H1 (cell line): Measurements from ENCODE around the gene GABRR3. TPM values are rescaled to one million over a fixed set of nuclear protein-coding genes. Genes with fewer than 3 reads are reported as not detected.

Experiments
- CTCF ChIA-PET: fragments of 300-600 bp; sonication (Branson Sonifier 250); formaldehyde crosslinking; loops from one replicate; lab custom pipeline; 2021; ENCODE audit not compliant: partially characterized antibody; lab: Charles Lee
- POLR2A ChIA-PET: fragments of 300-600 bp; sonication (Branson Sonifier 250); formaldehyde crosslinking; loops from one replicate; lab custom pipeline; 2021; ENCODE audit warnings: inconsistent platforms; ENCODE audit not compliant: partially characterized antibody; lab: Charles Lee
- DNase-seq, 2 experiments: peaks; one replicate each; pipeline versions ENCODE4 v3.0.0 to v3.0.0-alpha.2; 2010 to 2022; ENCODE audit warnings: low spot score in 2 of 2, low read depth in 1 of 2, mixed read lengths in 1 of 2
- FAIRE-seq: peaks from 2 replicates; lab custom pipeline; 2011; peaks lifted over from hg19 to GRCh38; lab: Jason Lieb, UNC
- H2AFZ ChIP-seq: 2 replicates; pipeline ENCODE4 v1.8.1; 2012; ENCODE audit warnings: low read length, inconsistent platforms
- H2AK5ac ChIP-seq: 2 replicates; pipeline ENCODE4 v1.6.1; 2013; ENCODE audit warnings: low read depth, low read length
- H2BK120ac ChIP-seq: replicated peaks from 2 replicates; pipeline ENCODE3; 2013; ENCODE audit warnings: low read depth, low read length, inconsistent platforms
- H2BK12ac ChIP-seq: 2 replicates; pipeline ENCODE4 v1.6.1; 2013; ENCODE audit warnings: low read depth, low read length
- H2BK15ac ChIP-seq: 2 replicates; pipeline ENCODE4 v1.6.1; 2013; ENCODE audit warnings: low read length
- H2BK20ac ChIP-seq: 2 replicates; pipeline ENCODE4 v1.6.1; 2013; ENCODE audit warnings: low read length
- H2BK5ac ChIP-seq: 2 replicates; pipeline ENCODE4 v1.6.1; 2013; ENCODE audit warnings: low read depth, low read length
- H3K14ac ChIP-seq: 2 replicates; pipeline ENCODE4 v1.6.1; 2013; ENCODE audit warnings: inconsistent platforms; ENCODE audit not compliant: insufficient read length
- H3K18ac ChIP-seq: 2 replicates; pipeline ENCODE4 v1.6.1; 2013; ENCODE audit warnings: low read length; ENCODE audit errors: extremely low read depth
- H3K23ac ChIP-seq: 2 replicates; pipeline ENCODE4 v1.6.1; 2013; ENCODE audit warnings: inconsistent platforms; ENCODE audit not compliant: insufficient read length
- H3K23me2 ChIP-seq: 2 replicates; pipeline ENCODE4 v1.6.1; 2013; ENCODE audit warnings: low read depth, low read length
- H3K27ac ChIP-seq: 2 replicates; pipeline ENCODE4 v1.6.1; 2011; ENCODE audit warnings: low read depth, low read length, inconsistent platforms
- H3K27me3 ChIP-seq, 4 experiments: replicated peaks in 1 of 4; 1 replicate in 1 of 4; 2 replicates in 3 of 4; pipeline versions ENCODE4 v1.6.1 to v1.8.1; 2011 to 2013; ENCODE audit warnings: low read length in 3 of 4, mild to moderate bottlenecking in 3 of 4, inconsistent platforms in 2 of 4, mixed read lengths in 2 of 4, moderate library complexity in 1 of 4; ENCODE audit not compliant: control insufficient read depth in 3 of 4, insufficient read depth in 3 of 4; ENCODE audit errors: extremely low read depth in 1 of 4
- H3K36me3 ChIP-seq, 4 experiments: 2 replicates each; pipeline versions ENCODE4 v1.6.1 to v1.8.1; 2011 to 2013; ENCODE audit warnings: mild to moderate bottlenecking in 4 of 4, low read length in 3 of 4, moderate library complexity in 2 of 4, control low read depth in 1 of 4, inconsistent platforms in 1 of 4; ENCODE audit not compliant: insufficient read depth in 4 of 4, control insufficient read depth in 2 of 4
- H3K4ac ChIP-seq: replicated peaks from 2 replicates; pipeline ENCODE3; 2013; ENCODE audit warnings: low read length, low read depth, mixed read lengths, inconsistent platforms; ENCODE audit not compliant: insufficient read length
- H3K4me1 ChIP-seq, 4 experiments: replicated peaks in 1 of 4; 1 replicate in 1 of 4; 2 replicates in 3 of 4; pipeline versions ENCODE4 v1.6.1 to v1.8.1; 2011 to 2013; ENCODE audit warnings: low read length in 3 of 4, inconsistent platforms in 2 of 4, mixed read lengths in 1 of 4; ENCODE audit not compliant: insufficient read depth in 4 of 4, control insufficient read depth in 3 of 4
- H3K4me2 ChIP-seq, 2 experiments: 2 replicates each; pipeline versions ENCODE4 v1.6.1 to v1.8.1; 2011 to 2013; ENCODE audit warnings: low read depth in 2 of 2, low read length in 2 of 2, control low read depth in 1 of 2, inconsistent platforms in 1 of 2, mild to moderate bottlenecking in 1 of 2; ENCODE audit not compliant: insufficient read depth in 1 of 2
- H3K4me3 ChIP-seq, 4 experiments: fragments of 200-600, 300-600 bp in 1 of 4; sonication (generic), shearing (Covaris generic), sonication (Bioruptor Twin) in 1 of 4; 2 replicates each; pipeline versions ENCODE4 v1.5.1 to v1.8.1; 2011 to 2016; ENCODE audit warnings: low read length in 4 of 4, low read depth in 3 of 4, control low read depth in 2 of 4, inconsistent platforms in 2 of 4, mild to moderate bottlenecking in 2 of 4, mixed read lengths in 1 of 4, moderate library complexity in 1 of 4; ENCODE audit not compliant: insufficient read depth in 2 of 4; ENCODE audit errors: extremely low read depth in 1 of 4
- H3K56ac ChIP-seq: replicated peaks from 2 replicates; pipeline ENCODE3; 2013; ENCODE audit warnings: low read depth, mild to moderate bottlenecking, mixed read lengths, low read length, inconsistent platforms; ENCODE audit not compliant: insufficient read length
- H3K79me1 ChIP-seq: 2 replicates; pipeline ENCODE4 v1.6.1; 2013; ENCODE audit warnings: low read depth, low read length, control low read depth
- H3K79me2 ChIP-seq, 2 experiments: 2 replicates each; pipeline versions ENCODE4 v1.6.1 to v1.8.1; 2012 to 2013; ENCODE audit warnings: low read length in 2 of 2, mild to moderate bottlenecking in 2 of 2, inconsistent platforms in 1 of 2; ENCODE audit not compliant: insufficient read depth in 2 of 2, control insufficient read depth in 1 of 2
- H3K9ac ChIP-seq, 4 experiments: replicated peaks in 1 of 4; 1 replicate in 1 of 4; 2 replicates in 3 of 4; pipeline versions ENCODE4 v1.6.1 to v1.8.1; 2011 to 2013; ENCODE audit warnings: low read depth in 3 of 4, low read length in 3 of 4, control low read depth in 2 of 4, mild to moderate bottlenecking in 2 of 4, moderate library complexity in 2 of 4, inconsistent platforms in 1 of 4; ENCODE audit errors: extremely low read depth in 1 of 4
- H3K9me3 ChIP-seq, 2 experiments: 2 replicates each; pipeline versions ENCODE4 v1.6.1 to v1.8.1; 2012 to 2013; ENCODE audit warnings: mild to moderate bottlenecking in 2 of 2, moderate library complexity in 2 of 2, control low read depth in 1 of 2, inconsistent platforms in 1 of 2, low read depth in 1 of 2, low read length in 1 of 2, mixed read lengths in 1 of 2; ENCODE audit not compliant: insufficient read depth in 2 of 2
- H4K20me1 ChIP-seq, 2 experiments: replicated peaks in 1 of 2; 2 replicates each; pipeline versions ENCODE3 to v1.8.1; 2011 to 2013; ENCODE audit warnings: inconsistent platforms in 2 of 2, low read length in 2 of 2, mild to moderate bottlenecking in 1 of 2; ENCODE audit not compliant: insufficient read depth in 2 of 2, control insufficient read depth in 1 of 2
- H4K5ac ChIP-seq: 2 replicates; pipeline ENCODE4 v1.6.1; 2013; ENCODE audit warnings: low read length, low read depth, mixed read lengths, inconsistent platforms; ENCODE audit not compliant: insufficient read length
- H4K8ac ChIP-seq: 2 replicates; pipeline ENCODE4 v1.8.0; 2013; ENCODE audit warnings: mild to moderate bottlenecking, moderate library complexity, low read length, inconsistent platforms; ENCODE audit not compliant: insufficient read depth; ENCODE audit errors: extremely low read depth
- H4K91ac ChIP-seq: replicated peaks from 2 replicates; pipeline ENCODE3; 2013; ENCODE audit warnings: low read length, mixed read lengths, inconsistent platforms; ENCODE audit not compliant: insufficient read length
- BACH1 ChIP-seq: IDR thresholded peaks from 2 replicates; pipeline ENCODE4 v1.6.1; 2012; ENCODE audit warnings: low read length, improper control_type of control experiment
- SIRT6 ChIP-seq: IDR thresholded peaks from one replicate; pipeline ENCODE4 v1.7.1; 2012; ENCODE audit warnings: low read length, inconsistent platforms
- WGBS, 2 experiments: shearing (Covaris generic) in 1 of 2; methylation state at CpG; one replicate each; pipeline versions ENCODE4 v1.1.6 to v1.1.7; 2013 to 2015; ENCODE audit warnings: low lambda C conversion rate in 2 of 2, mixed read lengths in 2 of 2, inconsistent platforms in 1 of 2, low coverage in 1 of 2, missing lambda C conversion rate in 1 of 2; ENCODE audit not compliant: insufficient replicate concordance in 2 of 2, insufficient coverage in 1 of 2, insufficient read length in 1 of 2; ENCODE audit errors: extremely low coverage in 1 of 2, missing lambda C conversion rate in 1 of 2; 5-methylcytosine and 5-hydroxymethylcytosine counted together
- polyA plus RNA-seq, 7 experiments: library from polyadenylated mRNA; depleted of rRNA in 3 of 7; stranded (reverse) in 5 of 7; unstranded in 2 of 7; fragments of >200 nt in 5 of 7; fragments of 200-250 nt in 2 of 7; gene quantifications; 1 replicate in 5 of 7; 2 replicates in 1 of 7; 4 replicates in 1 of 7; pipeline versions ENCODE4 v1.2.1 to v1.2.3, GENCODE V29; 2011 to 2013; ENCODE audit warnings: missing spikeins in 2 of 7, mixed read lengths in 2 of 7
- total RNA-seq: library from RNA; stranded (reverse); fragmentation: NEBNext Ultra II Directional; extraction: Animal tissue kit (Norgen Biotek cat#: 25700); gene quantifications from 2 replicates; pipeline ENCODE4 v1.2.1, GENCODE V29; 2021
- TF ChIP-seq, protein P1 (sequence below): IDR thresholded peaks from 2 replicates; pipeline ENCODE4 v1.6.1; 2012; ENCODE audit warnings: low read length, inconsistent platforms

The GABRR3 gene
- total and polyA plus RNA-seq, 2 of the 8 experiments (the other 6 are each of a cell fraction or from before 2014, with no cell fraction given): not detected

DNA sequence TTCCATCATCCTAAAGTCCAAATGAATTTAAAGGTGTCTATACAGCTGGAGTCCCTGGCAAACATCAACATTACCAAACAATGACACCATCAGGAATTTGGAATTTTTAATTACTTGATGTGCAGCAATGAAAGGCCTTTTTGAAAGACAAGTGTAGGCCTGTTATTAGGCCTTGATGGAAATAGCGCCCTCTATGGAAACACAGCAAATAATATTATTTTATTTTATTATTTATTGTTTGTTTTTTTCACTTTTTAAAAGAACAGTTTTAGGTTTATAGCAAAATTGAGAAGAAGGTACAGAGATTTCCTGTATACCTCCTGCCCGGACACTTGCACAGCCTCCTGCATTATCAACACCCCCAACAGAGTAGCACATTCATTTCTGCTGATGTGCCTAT is 33.7 kb upstream of the GABRR3 start:
- POLR2A ChIA-PET: no interaction called here
- no peak overlapping the region for H2BK20ac ChIP-seq
- no peak overlapping the region for H3K23ac ChIP-seq
- no peaks in the 10 kb centered on the region for H3K23me2 ChIP-seq
- no peak overlapping the region for H4K5ac ChIP-seq
- H2BK5ac ChIP-seq: no peak overlapping the region
- TF ChIP-seq BACH1: no peak
- TF ChIP-seq, protein P1, sequence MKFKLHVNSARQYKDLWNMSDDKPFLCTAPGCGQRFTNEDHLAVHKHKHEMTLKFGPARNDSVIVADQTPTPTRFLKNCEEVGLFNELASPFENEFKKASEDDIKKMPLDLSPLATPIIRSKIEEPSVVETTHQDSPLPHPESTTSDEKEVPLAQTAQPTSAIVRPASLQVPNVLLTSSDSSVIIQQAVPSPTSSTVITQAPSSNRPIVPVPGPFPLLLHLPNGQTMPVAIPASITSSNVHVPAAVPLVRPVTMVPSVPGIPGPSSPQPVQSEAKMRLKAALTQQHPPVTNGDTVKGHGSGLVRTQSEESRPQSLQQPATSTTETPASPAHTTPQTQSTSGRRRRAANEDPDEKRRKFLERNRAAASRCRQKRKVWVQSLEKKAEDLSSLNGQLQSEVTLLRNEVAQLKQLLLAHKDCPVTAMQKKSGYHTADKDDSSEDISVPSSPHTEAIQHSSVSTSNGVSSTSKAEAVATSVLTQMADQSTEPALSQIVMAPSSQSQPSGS: no peak
- TF ChIP-seq SIRT6: no peak
- DNase-seq (no peak), FAIRE-seq (no peak)
- no peak overlapping the region for H3K9ac ChIP-seq
- no peak overlapping the region for H3K4me3 ChIP-seq
- no peak overlapping the region for H3K4ac ChIP-seq
- no peak overlapping the region for H4K8ac ChIP-seq
- no peak overlapping the region for H2BK15ac ChIP-seq
- H3K79me1 ChIP-seq: no peaks in the 10 kb centered on the region
- H2BK12ac ChIP-seq: no peak overlapping the region
- H3K27ac ChIP-seq: no peak overlapping the region
- 40% methylated on average over 2 of the region's 2 CpGs; no CpG with 5 or more reads in 1 of the 2 experiments for WGBS, 2 experiments
- H4K20me1 ChIP-seq: no peaks in the 10 kb centered on the region
- no peaks in the 10 kb centered on the region for H3K9me3 ChIP-seq
- H3K4me1 ChIP-seq: no peaks in the 10 kb centered on the region
- no peak overlapping the region for H3K18ac ChIP-seq
- no peak overlapping the region for H4K91ac ChIP-seq
- H3K14ac ChIP-seq: no peak overlapping the region
- H3K79me2 ChIP-seq: no peaks in the 10 kb centered on the region
- no peaks in the 10 kb centered on the region for H3K36me3 ChIP-seq
- H3K4me2 ChIP-seq: no peak overlapping the region
- H3K27me3 ChIP-seq: no peaks in the 10 kb centered on the region
- CTCF ChIA-PET: interaction anchor here (0.7 to 3.0 kb wide), 6 partner anchors 11 to 304 kb away, joined by 3 to 14 read pairs (median 4); partner anchors contain the start of gene ARL6
- no peak overlapping the region for H2BK120ac ChIP-seq
- no peak overlapping the region for H3K56ac ChIP-seq
- peak overlapping the region; percentile 58; the same call in 1 of the 2 replicates for H2AFZ ChIP-seq
- H2AK5ac ChIP-seq: no peak overlapping the region
